Posterior vena cava (tissue), 2 donors: ENCODE data around the gene TFAP2B. TPM values are rescaled to one million over a fixed set of nuclear protein-coding genes. Genes with fewer than 3 reads are reported as not detected.

ENCODE experiments used
- DNase-seq: peaks from one replicate; pipeline ENCODE4 v3.0.0-alpha.2; 2020; ENCODE audit warnings: low spot score
- intact Hi-C, 2 donors: fragments of 100-400 bp; cut with DNase I; formaldehyde crosslinking; loops; one replicate each; pipeline versions ENCODE4 v1.14.1 to v1.14.2; 2022 to 2023
- total RNA-seq, 2 donors: library from RNA; stranded (reverse); fragmentation: NEBNext Ultra II Directional; extraction: Animal tissue kit (Norgen Biotek cat#: 25700); gene quantifications; one replicate each; pipeline ENCODE4 v1.2.1, GENCODE V29; 2021
- donor health status: DM: yes; HTN: yes; CAD: no.
- donor health status: DM: yes; HTN: yes; CAD: no.

The TFAP2B gene
- total RNA-seq, 2 donors from 2014 or later: not detected

DNA sequence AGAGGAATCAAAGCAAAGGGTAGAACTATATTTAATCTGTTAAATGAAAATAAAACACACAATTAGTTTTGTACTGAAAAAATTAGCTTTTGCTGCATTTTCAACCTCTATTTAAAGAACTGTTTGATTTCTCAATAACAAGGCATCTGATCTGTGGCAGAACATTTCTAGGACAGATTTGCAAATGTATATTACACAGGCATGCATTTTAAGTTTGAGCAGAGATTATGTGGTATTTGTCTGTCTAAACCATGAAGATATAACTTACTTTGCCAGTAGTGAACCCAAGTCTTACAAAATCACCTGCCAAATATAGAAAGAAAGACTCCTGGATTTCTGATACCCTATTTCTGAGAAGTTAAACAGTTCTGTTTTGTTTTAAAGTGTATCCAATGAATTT is 71.9 kb downstream of the TFAP2B start:
- intact Hi-C loops: no loop called here
- DNase-seq: no peak

DNA sequence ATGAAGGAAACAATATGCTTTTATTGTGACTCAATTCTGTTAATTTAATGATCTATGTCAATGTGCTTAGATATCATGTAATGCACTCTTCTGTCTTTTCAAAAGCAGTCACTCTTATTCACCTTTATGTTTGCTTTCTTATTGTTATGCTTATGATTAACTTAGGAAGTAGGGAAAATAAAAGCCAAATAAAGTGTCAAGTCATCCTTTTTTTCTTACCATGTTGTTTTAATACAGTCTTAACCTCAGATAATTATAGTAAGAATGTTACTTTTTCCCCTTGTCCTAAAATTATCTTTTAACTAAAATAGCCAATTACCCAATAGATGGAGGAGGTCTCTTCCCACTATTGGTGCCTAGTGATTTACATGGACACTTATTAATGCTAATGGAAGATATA is 72.6 kb downstream of the TFAP2B start:
- DNase-seq: no peak
- intact Hi-C loops: no loop called here

Other genes with a start within 250 kb of the TFAP2B start
- not detected for gene TFAP2D, start 105.3 kb upstream of the TFAP2B start, total RNA-seq